Stimulated activated CD4-positive, alpha-beta T cell treated with anti-CD3 and anti-CD28 coated beads, Interleukin-12 subunit alpha, Interleukin-12 subunit beta, amount 100 ng/mL, for 4 hours (primary cell): ENCODE data around the gene USP20.
"Not testable (repeated sequence)": the region's sequence is repeated elsewhere in the genome, so short reads cannot be mapped to it uniquely, and the experiment has no call there.

Source experiments
- DNase-seq: peaks from one replicate; pipeline ENCODE4 v3.0.0-alpha.2; 2020

USP20 gene

DNA sequence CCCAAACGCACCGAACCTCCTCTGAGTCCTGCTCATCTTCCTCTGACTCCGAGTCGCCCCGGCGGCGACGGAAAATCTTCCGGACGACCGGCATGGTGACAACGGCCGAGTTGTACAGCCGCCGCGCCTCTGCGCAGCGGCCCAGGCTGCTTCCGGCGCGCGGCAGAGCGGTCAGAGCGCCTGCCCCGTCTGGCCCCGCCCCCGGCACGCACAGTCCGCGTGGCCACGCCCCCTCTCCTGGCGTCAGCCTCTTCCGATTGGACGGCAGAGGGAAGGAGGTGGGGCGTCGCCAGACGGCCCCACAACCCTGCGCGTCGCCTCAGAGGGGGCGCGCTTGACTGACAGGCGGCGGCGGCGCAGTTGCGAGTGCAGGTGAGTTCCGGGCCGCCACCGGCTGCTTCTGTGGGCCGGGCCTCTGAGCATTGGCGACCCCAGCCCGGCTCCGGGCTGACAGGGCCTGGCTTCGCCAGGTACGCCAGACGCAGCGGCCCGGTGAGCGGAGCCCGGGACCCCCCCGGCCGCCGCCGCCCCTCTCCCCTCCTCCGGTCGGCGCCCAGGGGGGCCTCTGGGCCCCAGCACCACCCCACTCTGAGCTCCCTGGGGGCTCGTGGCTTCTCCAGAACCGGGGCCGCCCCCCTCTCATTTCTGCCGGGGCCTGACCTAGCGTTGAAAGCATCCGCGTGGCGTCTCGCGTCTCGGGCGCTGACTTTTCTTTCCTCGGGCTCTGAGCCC, at the start of gene USP20, which contains the start of gene C9orf78:
TSS of gene USP20 (plus strand) at position 331 of the 732 bp plus-strand sequence. CDS start 17,098 bp downstream, outside the sequence.
TSS of gene C9orf78 (minus strand) at position 148 of the 732 bp plus-strand sequence. CDS start at position 94, 54 bp downstream.
- peak; percentile 98 for DNase-seq

DNA sequence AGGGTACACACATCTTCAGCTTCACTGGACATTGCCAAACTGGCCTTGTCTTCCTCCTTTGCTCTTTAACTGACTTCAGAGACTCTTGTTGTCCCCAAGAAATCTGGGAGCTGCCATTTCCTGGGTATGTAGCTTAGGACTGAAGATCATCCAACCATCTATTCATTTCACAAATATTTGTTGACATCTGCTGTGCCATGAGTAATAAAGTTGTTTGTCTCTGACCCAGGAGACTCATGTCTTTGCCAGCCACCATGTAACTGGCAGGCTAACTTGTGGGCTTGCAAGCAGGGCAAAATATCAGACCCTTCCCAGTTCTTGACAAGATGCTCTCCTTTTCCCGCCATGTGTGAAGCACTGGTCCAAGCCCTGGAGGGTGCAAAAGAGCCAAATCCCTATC, 49.4 kb upstream of the USP20 start:
- DNase-seq, result no peak

DNA sequence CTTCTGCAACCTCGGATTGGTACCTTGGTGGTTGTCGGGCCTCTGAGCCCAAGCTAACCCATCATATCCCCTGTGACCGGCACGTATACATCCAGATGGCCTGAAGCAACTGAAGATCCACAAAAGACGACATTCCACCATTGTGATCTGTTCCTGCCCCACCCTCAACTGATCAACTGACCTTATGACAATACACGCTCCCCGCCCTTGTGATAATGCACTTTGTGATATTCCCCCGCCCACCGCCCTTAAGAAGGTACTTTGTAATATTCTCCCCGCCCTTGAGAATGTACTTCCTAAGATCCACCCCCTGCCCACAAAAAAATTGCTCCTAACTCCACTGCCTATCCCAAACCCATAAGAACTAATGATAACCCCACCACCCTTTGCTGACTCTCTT, 48.8 kb upstream of the USP20 start:
- no peak for DNase-seq

DNA sequence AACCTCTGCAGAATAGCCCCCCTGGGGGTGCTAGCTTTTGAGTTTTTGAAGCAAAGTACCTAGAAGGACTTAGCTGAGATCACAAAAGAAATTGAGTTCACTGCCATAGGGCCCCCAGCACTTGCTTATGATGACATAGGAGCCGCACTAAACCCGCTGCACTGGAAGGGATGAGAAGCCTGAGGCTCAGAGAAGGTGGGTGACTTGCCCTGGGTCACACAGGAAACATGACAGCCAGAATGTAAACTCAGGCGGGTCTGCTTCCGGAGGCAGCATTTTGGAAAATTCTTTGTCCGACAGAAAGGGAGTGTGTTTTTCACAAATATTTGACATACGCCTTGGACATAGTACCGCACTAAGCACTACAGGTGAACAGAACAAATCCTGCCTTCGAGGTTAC, 40.7 kb upstream of the USP20 start:
- DNase-seq, result no peak

DNA sequence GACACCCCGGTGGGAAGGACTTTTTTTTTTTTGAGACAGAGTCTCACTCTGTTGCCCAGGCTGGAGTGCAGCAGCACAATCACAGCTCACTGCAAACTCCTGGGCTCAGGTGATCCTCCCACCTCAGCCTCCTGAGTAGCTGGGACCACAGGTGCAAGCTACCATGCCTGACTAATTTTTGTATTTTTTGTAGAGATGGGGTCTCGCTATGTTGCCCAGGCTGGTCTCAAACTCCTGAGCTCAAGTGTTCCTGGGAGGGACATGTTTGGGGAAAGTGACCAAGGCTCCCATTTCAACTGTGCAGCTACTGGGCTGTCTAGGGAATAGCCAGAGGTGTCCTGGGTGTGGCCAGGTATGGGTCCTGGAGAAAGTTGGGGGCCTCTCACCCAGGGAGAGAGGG, 39.2 kb upstream of the USP20 start:
- DNase-seq, result not testable (repeated sequence)

DNA sequence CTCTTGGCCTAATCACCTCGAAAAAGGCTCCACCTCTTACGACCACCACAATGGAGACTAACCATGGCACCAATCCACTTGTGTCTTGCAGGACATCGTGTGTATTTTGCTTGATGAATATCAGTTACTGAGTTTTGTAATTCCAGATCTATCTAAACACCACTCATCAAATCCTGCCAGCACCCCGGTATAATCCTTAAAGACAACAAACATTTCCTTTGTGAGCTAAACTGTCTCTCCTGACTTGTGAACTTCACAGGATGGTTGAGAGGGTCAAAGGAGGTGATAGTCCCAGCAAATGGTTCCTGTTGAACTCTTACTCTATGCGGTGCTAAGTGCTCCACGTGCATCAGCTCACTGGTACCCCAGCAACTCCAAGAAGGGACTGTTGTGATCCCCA, 36.3 kb upstream of the USP20 start:
- no peak for DNase-seq

DNA sequence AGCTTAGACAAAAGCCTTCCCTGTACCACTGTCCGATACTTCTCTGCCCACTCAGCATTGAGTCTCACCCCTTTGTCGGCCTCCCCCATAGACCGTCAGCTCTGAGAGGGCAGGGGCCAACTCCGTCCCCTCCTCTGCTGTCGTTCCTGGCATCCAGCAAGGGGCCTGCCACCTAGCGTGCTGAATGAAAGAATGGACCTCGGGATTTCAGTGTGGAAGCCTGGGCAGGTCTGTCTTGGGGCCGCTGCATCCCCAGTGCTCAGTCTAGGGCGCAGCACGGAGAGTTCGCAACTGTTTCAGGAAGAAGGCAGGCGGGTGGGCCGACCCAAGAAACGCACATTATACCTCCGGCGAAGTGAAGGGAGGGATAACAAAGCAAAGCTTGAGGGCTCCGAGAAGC, 33.8 kb upstream of the USP20 start:
- DNase-seq, result no peak

DNA sequence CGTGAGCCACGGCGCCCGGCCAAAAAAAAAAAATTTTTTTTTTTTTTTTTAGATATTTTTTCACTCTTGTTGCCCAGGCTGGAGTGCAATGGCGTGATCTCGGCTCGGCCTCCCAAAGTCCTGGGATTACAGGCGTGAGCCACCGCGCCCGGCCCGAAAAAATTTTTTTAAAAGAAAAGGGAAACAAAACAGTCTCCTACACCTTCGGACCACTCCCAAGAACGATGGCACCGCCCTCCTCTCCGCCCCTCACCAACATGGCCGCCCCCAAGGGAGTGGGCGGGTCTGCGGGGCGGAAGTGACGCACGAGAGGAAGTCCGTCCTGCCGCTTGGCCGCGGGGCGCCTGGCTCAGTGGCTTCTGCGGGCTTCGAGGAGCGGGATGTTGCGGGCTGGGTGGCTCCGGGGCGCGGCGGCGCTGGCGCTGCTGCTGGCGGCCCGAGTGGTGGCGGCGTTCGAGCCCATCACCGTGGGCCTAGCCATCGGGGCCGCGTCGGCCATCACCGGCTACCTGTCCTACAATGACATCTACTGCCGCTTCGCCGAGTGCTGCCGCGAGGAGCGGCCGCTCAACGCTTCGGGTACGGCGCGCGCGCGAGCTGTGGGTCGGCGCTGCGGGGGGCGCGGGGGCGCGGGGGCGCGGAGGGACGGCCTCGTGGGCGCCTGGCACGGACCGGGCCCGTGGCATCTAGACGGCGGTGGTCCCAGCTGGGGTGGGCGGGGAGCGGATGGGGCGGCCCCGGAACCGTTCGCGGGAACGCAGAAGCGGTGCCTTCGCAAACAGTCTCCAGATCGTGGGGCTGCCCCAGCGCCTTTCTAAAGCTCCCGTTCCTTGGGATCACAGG, 32.2 kb upstream of the USP20 start, which contains the start of gene TOR1B:
TSS of gene TOR1B (plus strand) at position 352 of the 843 bp plus-strand sequence. CDS start at position 381, 29 bp downstream.
- peak; percentile 91 for DNase-seq

DNA sequence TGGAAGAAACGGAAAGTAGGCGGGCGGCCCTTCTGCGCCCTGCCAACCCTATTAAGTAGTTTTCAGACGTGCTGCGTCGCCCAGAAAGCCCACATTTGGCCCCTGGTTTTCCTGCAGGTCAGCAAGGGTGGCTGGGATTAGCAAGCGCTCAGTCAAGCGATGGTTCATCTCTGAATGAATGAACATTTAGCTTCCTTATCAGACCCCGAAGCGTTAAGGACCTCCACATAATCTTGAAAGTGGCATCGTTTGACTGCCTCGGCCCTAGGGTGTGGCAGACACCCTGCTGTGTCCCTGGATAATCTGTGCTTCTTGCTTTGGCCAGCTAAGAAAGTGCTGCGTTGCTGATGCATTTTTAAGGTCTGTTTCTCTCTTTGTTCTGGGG, 31.6 kb upstream of the USP20 start:
- DNase-seq, result no peak

DNA sequence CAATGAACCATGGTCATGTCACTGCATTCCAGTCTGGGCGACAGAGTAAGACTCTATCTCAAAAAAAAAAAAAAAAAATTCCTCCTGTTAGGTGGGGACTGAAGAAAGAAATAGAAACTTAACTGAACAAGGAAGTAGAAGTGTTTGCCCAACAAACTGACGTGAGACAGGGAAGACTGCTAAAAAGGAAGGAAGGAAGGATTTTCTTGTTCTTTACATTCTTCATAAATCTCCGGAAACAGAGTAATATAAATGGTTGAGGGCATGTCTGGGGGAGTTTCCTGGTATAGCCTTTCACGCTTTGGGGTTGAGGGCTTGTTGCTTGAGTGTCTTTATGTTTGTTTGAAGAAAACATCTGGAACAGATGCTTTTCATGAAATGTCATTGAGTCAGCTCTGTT, 29.2 kb upstream of the USP20 start:
- no peak for DNase-seq

DNA sequence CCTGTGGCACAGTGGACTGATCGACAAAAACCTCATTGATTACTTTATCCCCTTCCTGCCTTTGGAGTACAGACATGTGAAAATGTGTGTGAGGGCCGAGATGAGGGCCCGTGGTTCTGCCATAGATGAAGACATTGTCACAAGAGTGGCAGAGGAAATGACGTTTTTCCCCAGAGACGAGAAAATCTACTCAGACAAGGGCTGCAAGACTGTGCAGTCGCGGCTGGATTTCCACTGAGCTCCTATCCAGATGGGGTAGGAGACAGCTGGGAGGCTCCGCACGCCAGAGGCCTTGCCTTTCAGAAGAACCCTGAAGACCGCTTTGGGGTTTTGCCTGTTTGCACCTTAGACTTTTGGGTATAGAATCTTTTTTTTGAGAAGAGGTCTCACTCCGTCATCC, 25.9 kb upstream of the USP20 start:
- no peak for DNase-seq

DNA sequence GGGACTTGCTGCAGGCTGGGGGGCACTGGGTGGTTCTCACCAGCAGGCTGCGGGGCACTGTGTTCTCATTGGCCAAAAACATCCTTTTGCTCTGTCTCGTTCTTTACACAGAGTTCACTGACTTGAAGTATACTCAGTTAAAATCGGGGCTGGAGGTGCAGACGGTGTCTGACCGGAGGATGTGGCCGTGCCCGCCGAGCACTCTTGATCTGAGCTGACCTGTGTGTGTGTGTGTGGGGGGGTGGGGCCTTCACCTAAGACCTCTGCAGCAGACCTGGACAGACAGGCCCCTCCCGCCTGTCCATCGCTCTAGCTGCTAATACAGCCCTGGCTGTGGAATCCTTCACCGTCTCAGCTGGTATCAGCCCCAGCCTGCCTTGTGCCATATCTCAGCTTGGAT, 25.1 kb upstream of the USP20 start:
- DNase-seq, result no peak

DNA sequence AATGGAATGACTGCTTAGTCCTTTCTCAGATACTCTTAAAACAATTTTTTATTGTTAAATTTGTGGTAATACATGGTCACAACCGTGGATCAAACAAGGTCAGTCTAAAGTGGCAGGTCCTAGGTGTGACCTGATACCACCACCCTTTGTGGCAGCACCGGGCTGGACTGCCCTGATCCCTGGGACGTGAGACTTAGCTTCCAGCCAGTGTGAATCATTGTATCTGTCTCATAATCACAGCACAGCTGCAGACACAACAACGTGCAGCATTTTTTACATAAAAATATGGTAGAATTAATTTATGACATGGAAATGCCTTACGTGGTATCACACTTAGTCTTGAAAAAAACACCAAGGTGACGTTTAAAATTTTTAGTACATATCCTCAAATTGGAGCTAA, 24.5 kb upstream of the USP20 start:
- no peak for DNase-seq

DNA sequence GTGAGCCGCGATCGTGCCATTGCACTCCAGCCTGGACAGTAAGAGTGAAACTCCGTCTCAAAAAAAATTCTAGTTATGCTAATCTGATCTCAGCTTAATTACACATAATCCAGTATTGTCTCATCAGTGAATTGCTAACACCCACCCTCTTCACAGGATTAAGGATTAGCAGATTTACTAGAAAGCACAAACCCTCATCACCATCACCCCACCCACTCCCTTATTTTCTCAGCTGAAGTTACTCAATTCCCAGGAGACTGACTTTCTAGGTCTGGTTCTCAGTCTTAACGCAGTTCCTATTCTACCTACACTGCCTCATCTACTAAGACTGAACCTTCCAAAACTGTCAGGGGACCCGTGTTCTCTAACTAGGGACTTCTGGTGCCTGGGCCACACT, 23.3 kb upstream of the USP20 start:
- DNase-seq, result no peak

DNA sequence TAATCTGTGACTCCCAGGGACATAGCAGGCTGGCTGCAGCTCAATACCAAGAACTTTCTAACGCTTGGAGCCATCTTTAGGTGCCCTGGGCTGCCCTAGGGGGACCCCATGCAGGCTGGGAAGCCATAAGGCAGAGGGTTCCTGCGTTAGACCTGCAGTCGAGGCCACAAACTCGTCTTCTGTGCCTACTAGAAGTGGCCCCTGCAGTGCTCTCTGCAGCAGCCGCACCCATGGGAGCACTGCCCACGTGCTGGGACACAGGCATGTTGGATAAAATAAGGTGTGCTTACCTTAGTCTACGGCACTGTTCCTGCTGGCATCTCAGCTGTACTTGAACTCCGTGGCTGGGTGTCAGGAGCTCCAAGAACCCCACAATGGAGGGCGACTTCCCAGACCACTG, 22.9 kb upstream of the USP20 start:
- no peak for DNase-seq

DNA sequence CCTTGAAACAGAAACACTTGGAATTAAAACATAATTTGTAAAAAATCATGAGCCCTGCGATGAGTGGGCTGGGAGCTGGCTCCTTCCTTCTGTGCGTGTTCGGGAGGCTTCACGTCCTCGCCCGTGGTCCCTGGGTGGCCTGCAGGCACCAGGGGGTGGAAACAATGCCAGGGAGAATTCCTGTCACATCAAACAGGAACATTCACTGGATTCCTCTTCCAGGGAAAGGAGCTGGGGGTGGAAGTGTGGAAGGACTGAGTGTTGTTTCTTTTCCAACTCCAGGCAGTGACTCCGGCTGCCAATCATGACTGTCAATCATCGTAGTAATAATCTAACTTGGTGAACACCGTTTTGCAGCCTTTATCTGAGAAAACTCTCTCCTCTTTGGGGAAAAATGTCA, 21.6 kb upstream of the USP20 start:
- DNase-seq, result no peak

DNA sequence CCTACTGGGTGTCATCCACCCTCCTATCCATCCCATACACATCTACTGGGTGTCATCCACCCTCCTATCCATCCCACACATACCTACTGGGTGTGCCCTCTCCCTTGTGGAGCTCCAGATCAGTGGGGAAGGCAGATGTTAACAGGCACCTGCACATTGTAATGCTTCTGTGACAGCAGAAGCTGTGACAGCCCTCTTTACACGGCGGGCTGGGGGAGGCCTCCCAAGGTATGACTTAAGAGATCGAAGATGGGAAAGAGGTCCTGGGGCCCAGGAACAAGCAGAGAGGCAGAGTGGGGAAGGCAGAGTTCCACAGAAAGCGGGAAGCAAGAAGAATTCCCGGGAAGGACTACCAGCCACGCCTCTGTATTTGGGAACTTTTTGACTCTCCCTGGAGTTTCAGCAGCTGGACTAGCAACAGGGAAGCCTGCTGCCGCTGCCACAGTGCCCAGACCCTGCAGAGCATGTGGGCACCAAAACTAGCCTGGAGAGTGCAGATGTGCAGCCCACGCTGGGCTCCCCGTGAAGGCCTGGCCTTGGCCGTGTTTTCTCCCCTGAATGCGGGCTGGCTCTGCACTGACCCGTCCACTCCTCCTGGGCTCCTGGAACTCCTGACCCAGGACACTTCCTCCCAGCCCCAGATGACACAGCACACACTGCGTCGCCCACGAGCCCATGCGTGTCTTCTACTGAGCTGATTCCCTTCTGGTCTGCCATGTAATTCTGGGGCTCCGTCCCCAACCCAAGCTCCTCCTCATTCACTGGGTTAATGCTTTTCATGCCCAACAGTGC, 20.6 kb upstream of the USP20 start:
- no peak for DNase-seq

DNA sequence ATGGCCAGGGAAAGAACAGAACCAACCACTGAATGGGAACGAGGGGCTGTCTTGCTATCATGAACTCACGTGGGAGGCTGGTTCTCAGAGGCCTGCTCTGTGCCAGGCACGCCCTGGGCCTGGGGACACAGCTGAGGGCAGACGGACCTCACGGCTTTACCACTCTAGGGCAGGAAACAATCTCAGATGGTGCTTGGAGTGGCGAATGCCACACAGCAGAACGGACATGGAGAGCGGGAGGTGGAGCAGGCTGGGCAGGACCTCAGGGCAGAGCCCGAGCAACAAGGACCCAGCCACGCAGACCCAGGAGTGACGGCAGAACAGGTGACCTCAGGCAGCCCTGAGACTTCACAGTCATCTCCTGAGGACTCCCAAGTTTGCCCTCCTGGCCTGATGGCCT, 20.0 kb upstream of the USP20 start:
- no peak for DNase-seq

DNA sequence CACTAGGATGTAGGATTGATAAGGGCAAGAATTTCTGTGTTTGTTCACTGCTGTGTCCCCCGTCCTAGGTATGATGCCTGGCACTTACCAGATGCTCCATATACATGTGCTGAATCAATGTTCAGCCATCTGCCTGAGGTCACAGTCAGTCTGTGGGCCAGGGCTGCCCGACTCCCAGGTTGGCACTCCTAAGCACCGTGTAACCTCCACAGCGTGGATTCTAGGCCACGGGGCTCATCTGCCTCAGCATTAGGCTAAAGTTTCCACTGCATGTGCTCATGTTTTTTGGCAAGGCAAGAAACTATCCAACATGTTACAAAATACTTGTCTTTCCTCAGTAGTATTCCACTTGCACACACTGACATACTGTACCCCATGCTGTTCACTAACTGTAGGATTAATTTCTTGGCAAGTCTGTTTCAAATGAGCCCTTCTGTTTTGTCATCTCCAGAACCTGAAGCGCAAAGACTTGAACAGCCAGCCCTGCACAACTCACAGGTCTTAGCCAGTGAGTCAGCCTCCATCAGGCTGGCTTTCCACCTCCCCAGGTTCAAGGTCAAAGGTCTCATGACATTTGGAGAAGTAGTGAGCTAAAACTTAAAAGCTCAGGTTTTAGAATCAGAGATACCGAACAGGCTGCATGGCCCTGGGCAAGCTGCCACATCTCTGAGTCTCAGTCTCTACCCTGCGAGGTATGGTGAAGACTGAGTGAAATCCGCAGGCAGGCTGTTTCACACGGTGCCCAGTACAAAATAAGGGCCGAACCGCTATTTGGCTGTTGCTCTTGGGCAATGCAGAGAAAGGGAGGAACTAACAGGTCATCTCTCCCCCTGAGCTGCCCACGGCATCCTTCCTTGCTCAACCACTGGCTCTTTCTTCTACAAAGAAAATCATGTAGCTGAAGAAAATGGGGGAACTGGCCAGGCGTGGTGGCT, 18.5 kb upstream of the USP20 start:
- DNase-seq, result no peak

DNA sequence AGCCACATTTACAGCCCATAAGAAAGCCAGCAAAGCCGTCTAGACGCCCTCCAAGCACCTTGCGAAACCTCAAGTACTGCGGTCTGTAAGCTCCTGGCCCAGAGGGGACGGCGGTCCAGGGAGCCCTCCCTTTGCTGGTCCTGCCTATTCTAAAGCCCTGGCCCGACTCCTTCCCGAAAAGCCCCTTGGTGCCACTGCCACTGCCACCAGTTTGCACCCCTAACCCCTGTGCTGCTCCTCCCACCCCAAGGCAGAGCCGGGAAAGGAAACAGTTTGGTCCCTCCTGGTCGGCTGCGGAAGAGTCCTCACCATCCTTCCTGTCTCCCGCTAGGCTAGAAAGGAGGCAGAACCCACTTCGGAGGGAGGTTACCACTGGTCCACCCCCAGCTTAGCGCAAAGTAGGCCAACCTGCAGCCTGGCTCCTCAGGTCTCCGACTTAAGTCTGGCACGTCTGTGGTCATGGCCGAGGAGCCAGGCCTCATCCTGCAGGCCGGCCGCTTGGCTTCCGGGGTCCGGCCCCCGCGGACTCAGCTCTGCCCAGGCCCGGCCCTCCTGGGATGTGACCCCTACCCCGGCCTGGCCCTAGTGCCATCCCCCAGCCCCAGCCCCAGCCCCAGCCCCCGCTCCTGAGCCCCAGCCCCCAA, 12.2 kb upstream of the USP20 start:
- DNase-seq, result no peak

DNA sequence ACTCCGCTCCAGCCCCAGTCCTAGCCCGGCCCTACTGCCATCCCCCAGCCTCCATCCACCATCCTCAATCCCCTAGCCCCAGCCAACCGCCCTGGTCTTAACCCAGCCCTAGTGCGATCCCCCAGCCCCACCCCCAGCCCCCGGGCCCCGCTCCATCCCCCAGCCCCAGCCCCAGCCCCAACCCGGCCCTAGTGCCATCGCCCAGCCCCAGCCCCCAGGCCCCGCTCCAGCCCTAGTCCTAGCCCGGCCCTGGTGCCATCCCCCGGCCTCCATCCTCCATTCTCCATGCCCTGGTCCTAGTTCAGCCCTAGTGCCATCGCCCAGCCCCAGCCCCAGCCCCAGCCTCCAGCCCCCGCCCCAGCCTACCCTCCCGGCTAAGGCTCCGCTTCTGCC, 11.7 kb upstream of the USP20 start:
- no peak for DNase-seq
